ENCODE results near the gene PARM1.

- TF ChIP-seq CTCF (IDR thresholded peaks at IDR 0.05; ENCODE audit: low read length) = no peak
- TF ChIP-seq EZH2 (IDR thresholded peaks at IDR 0.05; ENCODE audit: borderline replicate concordance, low read length) = no peak
These were observed 75.0 kb downstream of the PARM1 start for GRCh38 chr4:75007891-75008290.

All from OCI-LY1 (cell line).